Astrocyte of the spinal cord (primary cell): ENCODE measurements around the gene ASB18.

Source experiments
- DNase-seq: peaks from one replicate; pipeline ENCODE4 v3.0.0; 2011; ENCODE audit warnings: low read depth, low spot score
- H3K4me3 ChIP-seq: 2 replicates; pipeline ENCODE4 v1.5.1; 2011; ENCODE audit warnings: low read depth, mild to moderate bottlenecking, low read length, moderate library complexity
- in situ Hi-C: cut with HindIII; loops from 2 replicates; pipeline ENCODE4 v1.10.0; 2017; ENCODE audit warnings: low sequenced_read_pairs
- TF ChIP-seq, protein P1 (sequence below): IDR thresholded peaks from 2 replicates; pipeline ENCODE4 v1.5.1; 2012; ENCODE audit warnings: low read depth, mild to moderate bottlenecking, low read length, inconsistent platforms

ASB18 gene

GRCh38 chr2:236162882-236163470, 101.2 kb downstream of the ASB18 start:
- TF ChIP-seq, protein P1, sequence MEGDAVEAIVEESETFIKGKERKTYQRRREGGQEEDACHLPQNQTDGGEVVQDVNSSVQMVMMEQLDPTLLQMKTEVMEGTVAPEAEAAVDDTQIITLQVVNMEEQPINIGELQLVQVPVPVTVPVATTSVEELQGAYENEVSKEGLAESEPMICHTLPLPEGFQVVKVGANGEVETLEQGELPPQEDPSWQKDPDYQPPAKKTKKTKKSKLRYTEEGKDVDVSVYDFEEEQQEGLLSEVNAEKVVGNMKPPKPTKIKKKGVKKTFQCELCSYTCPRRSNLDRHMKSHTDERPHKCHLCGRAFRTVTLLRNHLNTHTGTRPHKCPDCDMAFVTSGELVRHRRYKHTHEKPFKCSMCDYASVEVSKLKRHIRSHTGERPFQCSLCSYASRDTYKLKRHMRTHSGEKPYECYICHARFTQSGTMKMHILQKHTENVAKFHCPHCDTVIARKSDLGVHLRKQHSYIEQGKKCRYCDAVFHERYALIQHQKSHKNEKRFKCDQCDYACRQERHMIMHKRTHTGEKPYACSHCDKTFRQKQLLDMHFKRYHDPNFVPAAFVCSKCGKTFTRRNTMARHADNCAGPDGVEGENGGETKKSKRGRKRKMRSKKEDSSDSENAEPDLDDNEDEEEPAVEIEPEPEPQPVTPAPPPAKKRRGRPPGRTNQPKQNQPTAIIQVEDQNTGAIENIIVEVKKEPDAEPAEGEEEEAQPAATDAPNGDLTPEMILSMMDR: no peak
- H3K4me3 ChIP-seq: peak overlapping the region; percentile 17
- in situ Hi-C loops: no loop called here
- no peak for DNase-seq

DNA sequence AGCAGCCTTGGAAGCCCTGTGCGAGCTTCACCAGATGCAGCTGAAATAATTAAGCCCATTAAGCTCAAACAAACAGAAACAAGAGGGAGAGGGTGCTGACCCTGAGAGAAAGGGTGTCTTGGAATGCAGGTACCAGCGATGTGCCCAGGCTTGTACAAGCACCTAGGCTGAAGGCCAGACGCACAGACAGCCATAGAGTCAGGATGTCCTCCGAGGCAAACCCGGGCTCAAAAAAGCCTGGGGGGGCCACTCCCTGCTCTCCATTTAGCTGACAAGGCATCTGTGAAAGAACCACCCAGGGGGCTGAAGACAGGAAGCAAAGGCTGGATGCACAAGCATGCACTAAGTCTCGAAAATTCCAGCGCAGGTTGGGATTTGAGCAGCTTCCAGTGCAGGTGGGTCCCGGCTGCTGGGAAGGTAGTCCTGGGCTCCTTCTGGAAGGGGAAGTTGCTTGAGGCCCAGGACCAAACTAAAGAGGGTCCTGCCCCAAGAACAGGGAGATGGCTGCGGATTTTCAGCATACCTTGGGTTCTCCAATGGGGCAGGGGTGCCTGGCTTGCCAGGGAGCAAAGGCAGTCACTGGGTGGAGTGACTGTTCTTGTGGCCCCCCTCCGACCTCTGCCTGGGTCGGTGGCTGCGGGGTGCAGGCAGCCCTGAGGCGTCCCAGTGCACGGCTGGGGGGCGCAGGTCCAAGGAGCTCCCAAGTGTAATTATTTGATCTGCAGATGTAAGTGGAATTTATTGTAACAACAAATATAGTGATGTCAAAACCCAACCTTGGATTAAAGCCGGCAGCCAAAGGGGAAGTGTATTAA, 102.0 kb downstream of the ASB18 start:
- in situ Hi-C loops: no loop called here
- H3K4me3 ChIP-seq: no peak overlapping the region
- DNase-seq: no peak
- TF ChIP-seq, protein P1: no peak

DNA sequence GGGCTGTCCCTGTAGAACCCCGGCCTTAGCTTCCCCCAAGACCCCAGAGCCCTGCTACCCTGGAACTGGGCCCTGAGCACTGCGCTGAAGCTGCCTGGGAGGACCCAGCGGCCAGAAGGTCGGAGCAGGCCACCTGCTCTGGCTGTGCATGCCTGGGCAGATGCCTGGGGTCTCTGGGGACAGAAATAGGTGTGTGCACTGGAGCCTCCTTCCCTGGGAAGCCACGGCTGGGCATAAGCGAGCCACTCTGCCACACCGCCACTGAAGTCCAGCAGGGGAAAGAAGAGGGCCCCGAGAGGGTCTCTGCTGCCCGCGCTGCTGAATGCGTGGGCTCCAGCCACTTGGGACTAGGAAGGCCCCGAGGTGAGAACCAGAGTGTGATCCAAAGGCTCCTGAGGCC, 102.7 kb downstream of the ASB18 start:
- TF ChIP-seq, protein P1: no peak
- DNase-seq: no peak
- in situ Hi-C loops: no loop called here
- H3K4me3 ChIP-seq: no peak overlapping the region

- TF ChIP-seq, protein P1: no peak
- in situ Hi-C loops: no loop called here
Measured at GRCh38 chr2:236161082-236161462, 103.1 kb downstream of the ASB18 start.

DNA sequence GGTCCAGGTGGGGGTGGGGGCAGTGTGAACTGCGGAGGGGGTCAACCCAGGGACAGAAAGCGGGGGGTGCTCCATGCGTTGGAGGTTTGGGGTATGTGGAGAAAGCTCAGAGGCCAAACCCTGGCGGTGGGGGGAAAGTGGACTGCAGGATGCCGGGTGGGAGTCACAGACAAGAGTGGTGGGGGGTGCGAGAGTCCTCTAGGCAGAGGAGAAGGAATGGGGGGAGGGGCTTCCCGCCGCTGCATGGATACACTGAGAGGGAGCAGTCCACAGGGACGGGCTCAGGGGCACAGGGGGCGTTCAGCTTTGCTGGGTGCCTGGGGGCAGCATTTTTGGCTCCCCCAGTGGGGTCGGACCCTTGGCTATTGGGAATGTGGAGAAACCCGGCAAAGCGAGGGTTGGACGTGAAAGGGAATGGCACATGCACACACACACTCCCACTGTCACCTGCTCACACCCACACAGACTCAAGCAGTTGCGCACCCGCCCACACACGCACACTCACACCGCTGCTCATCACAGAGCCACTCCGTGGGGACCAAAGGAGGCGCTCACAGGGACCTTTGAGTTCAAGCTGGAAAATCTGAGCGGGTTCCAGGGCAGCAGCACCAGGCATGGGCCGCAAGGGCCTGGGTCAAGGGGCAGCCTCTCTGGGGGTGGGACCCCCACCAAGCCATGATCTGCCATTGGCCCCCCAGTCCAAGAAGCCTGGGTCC, 103.7 kb downstream of the ASB18 start:
- in situ Hi-C loops: no loop called here
- DNase-seq: no peak
- no peak overlapping the region for H3K4me3 ChIP-seq
- TF ChIP-seq, protein P1: no peak

More at GRCh38 chr2:236161082-236161462, 103.1 kb downstream of the ASB18 start:
- no peak overlapping the region for H3K4me3 ChIP-seq
- DNase-seq: no peak

GRCh38 chr2:236159778-236160170, 104.4 kb downstream of the ASB18 start:
- DNase-seq: no peak
- H3K4me3 ChIP-seq: no peak overlapping the region
- TF ChIP-seq, protein P1: no peak
- in situ Hi-C loops: no loop called here
